Measurements from ENCODE around the gene ACAA2.
"Not testable (repeated sequence)": the region's sequence is repeated elsewhere in the genome, so short reads cannot be mapped to it uniquely, and the experiment has no call there.

ACAA2 gene

DNA sequence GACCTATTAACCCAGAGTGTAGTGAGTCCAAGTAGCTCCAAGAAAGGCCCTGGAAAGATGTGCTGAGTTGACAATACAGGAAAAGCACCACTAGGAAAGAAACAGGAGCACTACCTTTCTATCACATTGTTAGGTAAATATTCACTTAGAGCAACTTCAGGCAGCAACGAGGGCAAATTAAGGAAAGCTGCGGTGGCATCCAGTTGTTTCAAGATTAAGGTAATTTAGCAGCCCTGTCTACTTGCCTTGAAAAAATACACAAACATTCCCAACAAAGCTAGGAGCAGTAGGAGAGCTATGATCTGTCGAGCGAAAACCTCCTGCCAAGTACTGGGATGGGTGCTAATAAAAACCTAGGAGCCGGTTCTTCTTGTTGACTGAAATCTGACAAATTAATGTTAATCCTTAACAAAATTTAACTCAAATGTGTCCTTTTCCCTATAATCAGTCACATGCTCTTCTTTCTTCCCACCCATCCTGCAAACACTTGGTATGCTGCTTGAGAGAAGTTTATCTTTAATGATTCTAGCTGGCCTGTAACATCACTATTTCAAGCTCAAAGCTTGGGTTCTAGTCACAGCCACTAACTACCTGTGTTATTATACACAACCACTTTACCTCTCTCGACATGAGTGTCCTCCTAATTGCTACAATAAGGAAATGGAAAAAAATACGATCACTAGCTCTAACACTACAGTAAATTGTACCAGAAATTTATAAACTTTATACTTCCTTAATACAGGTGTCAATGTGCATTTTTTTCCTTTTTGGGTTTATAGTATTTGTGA is 2.0 kb downstream of the ACAA2 start:
- DNase-seq, result no peak

DNA sequence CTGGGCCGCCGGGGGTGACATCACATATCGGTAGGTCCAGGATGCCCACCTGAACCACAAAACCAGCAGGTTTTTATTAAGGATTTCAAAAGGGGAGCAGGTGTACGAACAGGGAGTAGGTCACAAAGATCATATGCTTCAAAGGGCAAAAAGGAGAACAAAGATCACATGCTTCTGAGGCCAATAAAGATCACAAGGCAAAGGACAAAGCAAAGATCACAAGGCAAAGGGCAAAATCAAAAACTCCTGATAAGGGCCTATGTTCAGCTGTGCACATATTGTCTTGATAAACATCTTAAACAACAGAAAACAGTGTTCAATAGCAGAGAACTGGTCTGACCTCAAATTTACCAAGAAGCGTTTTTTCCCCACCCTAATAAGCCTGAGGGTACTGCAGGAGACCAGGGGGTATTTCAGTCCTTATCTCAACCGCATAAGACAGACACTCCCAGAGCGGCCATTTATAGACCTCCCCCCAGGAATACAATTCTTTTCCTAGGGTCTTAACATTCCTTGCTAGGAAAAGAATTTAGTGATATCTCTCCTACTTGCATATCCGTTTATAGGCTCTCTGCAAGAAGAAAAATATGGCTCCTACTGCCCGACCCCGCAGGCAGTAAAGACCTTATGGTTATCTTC is 4.7 kb downstream of the ACAA2 start:
- not testable (repeated sequence) for DNase-seq

DNA sequence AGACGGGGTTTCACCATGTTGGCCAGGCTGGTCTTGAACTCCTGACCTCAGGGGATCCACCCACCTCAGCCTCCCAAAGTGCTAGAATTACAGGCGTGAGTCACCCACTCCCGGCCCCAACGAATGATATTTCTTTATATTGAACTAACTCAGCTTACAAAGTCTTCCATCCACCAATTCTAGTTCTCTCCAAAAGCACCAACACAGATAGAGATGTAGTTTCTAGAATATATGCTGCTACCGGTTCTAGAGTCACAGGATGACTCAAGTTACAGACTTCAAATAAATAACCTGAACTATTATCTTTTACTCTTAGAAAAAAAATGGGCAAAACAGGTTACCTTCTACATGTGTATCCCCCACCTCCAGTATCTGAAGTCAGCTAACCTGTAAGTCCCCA is 9.2 kb downstream of the ACAA2 start:
- DNase-seq, result no peak

DNA sequence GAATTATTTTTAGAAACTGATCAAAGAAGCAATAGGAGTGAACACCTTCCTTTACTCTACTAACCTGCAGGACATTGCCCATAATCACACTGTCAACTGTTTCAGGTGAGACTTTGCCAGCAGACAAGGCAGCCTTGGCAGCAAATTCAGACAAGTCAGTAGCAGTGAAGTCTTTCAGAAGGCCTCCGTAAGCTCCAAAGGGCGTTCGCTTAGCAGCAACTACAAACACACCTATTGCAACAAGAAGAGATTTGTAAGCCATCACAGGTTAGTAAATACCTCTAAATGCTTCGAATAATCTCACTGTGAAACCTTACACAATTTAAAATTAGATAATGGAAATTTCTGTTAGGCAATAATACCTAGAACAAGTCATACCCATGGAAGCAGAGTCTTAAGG is 10.7 kb downstream of the ACAA2 start:
- DNase-seq, result no peak

DNA sequence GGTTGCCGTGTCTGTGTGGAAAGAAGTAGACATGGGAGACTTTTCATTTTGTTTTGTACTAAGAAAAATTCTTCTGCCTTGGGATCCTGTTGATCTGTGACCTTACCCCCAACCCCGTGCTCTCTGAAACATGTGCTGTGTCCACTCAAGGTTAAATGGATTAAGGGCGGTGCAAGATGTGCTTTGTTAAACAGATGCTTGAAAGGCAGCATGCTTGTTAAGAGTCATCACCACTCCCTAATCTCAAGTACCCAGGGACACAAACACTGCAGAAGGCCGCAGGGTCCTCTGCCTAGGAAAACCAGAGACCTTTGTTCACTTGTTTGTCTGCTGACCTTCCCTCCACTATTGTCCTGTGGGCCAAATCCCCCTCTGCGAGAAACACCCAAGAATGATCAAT is 12.8 kb downstream of the ACAA2 start:
- DNase-seq, result not testable (repeated sequence)

DNA sequence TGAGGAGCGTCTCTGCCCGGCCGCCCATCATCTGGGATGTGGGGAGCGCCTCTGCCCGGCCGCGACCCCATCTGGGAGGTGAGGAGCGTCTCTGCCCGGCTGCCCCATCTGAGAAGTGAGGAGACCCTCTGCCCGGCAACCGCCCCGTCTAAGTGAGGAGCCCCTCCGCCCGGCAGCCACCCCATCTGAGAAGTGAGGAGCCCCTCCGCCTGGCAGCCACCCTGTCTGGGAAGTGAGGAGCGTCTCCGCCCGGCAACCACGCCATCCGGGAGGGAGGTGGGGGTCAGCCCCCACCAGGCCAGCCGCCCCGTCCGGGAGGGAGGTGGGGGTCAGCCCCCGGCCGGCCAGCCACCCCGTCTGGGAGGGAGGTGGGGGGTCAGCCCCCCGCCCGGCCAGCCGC is 13.5 kb downstream of the ACAA2 start:
- not testable (repeated sequence) for DNase-seq

DNA sequence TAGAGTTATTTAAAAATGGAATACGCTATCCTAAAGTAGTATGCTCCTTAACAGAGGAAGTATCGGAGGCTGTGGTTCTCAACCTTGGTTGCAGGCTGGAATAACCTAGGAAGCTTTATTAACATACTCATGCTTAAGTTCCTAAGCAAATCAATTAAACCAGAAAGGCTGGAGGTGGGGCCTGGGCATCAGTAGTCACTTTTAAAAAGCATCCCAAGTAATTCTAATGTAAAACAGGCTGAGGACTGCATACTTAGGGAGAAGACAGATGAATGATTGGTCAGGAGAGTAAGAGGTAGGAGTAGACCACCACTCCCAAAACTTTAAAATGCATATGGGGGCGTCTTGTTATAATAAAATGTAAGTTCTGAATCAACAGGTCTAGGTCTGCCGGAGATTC is 15.3 kb downstream of the ACAA2 start:
- DNase-seq, result no peak

DNA sequence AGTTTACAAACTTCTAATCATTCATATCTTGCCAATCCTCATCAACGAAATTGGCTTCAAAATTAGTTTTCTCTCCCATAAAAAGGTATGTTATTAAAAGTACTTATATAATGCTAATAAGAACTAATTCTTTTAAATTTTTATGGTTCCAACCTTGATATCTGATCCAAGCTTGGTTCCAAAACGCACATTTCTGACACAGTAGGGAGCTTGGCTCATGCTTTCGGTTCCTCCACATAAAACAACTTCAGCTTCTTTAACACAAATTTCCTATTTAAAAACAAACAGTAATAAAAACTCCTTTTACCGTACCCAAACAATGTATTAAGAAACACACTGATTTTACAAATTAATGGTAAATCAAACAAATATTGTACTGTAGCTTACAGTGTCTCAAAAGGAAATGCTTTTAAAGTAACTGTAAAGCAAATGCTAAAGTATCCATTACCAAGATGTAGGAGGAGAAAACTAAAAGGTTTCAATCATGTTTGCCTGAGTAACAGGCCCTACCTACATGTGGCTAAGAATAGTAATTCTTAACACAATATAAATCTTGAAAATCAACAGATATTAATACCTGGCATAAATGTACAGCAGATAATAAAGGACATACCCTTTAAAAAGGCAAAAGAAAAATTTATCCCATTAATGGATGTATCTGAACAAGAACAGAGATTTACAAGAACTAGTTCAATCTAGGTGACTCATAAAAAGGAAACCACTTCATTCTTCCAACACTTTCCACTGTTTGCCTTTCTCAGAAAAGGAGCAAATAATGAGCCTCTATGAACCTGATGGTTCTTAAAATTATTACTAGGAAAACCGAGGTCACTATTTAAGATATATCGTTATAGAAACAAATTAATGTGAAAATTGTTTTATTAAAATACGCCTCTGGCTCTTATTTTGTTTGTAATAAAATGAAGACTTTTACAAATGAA is 17.5 kb downstream of the ACAA2 start:
- DNase-seq, result no peak

DNA sequence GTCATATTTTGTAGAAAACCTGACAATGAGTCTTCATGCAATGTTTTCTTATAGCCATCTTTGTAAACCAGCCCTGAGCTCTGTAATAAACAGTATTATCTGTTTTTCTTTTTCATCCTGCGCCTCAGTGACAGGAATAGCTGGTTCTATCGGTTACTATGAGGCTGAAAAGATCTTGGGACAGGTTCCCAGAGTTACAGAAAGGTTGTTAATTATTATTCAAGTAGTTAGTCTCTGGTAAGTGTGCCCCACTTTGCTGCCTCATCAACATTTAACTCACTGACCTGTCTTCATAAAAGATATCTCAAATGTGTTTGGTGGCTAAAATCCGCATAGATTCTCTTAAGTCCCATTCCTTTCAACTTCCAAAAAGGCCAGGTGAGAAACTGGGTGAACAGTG is 18.6 kb downstream of the ACAA2 start:
- DNase-seq, result no peak

DNA sequence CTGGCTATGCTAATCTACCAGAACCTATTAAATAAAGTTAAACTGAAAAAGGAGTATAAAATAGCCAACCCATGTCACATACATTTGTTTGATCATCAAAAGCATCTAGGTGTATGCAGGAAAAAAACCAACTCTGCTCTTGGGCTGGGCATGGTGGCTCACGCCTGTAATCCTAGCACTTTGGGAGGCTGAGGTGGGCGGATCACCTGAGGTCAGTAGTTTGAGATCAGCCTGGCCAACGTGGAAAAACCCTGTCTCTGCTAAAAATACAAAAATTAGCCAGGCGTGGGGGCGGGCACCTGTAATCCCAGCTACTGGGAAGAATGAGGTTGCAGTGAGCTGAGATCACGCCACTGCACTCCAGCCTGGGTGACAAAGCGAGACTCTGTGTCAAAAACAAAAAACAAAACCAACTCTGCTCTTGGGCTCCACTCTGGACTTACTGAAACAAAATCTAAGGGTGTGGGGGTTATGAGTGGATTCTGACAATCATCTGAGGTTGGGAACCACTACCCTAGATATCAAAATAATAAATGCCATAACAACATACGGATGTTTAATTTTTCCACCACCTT is 23.7 kb downstream of the ACAA2 start:
- not testable (repeated sequence) for DNase-seq

DNA sequence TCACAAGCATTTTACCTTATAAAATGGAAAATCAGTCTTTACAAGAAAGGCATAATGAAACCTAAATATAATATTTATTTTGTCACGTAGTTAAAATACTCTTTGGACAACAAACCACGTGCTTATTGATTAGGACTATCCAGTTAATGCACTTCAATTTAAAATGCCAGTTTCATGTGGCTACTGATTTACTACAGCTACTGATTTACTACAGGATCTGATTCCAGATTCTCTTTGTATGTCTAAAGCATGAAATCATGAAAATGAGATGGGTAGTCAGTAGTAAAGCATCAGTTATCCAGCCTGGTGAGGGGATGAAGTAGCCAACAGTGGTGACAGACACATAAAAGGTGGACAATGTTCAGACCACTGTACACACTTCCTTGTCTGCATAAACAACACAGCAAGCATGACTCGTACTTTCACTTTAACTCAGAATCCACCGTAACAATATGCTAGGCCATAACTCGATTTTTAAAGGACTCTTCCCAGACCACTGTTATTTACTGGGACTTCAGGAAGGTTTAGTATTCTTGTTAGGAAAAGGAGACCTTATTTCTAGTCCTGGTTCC is 24.9 kb downstream of the ACAA2 start:
- no peak for DNase-seq

DNA sequence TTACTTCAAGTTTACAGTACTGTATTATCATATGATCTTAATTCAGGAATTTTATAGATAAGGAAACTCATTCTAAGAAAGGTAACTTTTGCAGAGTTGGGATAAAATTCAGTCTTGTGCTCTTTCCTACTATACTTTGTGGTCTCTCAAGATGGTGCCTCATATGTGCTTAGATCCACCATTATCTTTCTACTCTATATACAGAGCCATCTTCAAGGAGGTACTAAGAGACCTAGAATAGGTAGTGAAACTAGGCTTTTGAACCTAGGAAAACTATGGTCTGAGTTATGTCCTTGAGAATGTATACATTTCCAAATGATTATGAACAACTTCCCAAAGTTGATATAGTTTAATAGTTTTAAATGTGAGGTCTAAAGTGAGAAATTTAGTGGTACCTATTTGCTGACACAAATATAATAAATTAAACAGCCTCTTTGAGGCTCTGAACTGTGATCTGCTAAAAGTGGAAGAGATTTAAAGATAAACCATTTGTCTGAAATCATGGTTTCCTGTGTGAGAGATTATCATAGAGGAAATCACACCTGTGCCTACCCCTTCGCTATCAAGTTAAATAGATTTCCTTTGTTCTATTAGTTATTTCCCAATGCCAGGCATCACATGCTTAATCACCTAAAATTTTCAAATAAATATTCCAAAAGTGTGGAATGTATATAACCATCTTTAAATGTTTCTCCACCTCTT is 27.2 kb downstream of the ACAA2 start:
- DNase-seq, result no peak

DNA sequence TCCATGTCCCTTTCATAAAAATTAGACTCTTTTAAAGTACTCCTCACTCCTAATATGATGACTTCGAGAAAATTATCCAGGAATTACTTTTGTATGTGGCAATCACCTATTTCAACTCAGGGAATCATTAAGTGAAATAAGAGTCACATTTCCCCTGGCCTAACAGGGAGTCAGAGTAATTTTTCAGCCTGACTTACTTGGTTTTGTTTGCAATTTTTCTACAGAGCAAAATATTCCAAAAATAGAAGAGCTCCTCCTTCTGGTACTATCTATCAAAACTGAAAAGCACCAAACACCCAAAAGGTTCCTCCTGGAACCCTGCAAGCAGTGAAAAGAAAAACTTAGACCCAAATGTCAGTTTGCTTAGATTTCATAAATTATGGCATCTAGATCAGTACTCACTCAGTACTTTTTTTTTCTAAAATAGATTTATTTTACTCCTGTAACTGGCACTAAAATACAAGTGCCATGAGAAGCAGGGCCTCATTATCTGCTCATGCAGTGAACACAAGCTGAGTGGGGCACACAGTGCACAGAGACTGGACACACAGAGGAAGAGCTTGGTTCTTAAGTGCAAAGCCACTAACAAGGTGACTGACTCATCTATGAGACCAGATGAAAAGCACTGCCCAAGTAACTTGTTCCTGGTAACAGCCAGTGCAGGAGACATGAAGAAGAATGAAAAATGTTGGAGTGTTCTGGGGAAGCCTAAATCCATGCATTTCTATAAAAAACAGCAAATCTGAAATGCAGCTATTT is 28.7 kb downstream of the ACAA2 start:
- no peak for DNase-seq

DNA sequence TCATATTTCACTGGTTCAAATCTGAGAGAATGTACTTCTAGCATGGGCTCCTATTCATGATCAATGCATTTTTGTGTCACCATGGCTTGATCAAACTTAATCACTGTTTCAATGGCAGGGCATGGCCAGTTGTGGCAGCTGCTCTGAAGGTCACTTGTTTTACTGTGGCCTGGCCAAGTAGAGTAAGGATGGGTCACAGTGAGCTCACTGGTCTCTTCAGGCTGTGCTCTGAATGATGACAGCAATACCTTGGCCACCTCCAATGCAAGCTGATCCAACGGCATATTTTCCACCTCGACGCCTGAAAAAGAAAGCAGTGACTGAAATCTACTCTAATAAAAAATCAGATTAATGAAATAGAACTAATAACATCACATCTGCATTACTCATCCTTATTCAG is 29.7 kb downstream of the ACAA2 start:
- not testable (repeated sequence) for DNase-seq

DNA sequence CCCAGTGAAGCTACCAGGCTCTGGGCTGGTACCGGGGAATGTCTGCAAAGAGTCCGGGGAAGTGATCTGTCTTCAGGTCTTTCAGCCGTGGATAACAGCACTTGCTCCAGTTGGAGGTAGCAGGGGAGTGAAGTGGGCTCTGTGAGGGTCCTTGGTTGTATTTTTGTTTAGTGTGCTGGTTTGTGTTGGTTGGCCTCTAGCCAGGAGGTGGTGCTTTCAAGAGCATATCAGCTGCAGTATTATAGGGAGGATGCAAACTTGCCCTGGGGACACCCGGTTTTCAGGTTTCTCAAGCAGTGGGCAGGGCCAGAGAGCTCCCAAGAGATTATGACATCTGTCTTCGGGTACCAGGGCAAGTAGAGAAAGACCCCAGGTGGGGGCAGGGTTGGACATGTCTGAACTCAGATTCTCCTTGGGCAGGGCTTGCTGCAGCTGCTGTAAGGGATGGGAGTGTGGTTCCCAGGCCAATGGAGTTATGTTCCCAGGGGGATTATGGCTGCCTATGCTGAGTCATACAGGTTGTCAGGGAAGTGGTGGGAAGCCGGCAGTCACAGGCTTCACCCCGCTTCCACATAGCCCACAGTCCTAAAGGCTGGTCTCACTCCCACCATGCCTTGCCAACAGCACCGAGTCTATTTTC is 34.4 kb downstream of the ACAA2 start:
- no peak for DNase-seq

DNA sequence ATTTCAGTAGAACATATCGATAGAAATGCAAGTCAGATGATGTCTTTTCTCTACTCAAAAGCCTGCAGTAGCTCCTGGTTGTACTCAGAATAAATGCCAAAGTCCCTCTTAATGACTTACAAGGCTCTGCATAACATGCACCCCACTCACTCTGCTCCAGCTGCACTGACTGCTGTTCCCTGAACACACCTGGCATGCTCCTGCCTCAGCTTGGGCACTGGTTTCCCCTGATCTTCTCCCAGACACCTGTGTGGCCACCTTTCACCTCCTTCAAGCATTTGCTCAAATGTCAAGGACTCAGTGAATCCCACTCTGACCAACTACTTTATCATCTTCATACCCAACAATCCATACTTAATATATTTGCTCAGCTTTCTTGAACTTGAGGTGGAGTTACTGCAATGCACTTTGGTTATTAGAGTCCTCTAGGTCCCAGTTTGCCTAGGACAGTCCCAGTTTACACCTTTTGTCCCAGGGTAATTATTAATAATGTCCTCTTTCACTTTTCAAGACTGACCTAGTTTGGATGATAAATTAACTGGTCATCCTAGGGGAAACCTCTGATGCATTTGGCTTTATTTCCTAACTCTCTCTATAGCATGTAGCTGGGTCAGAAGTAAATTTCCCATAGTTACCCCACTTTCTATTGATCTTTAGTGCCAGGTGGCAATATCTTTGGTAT is 44.1 kb downstream of the ACAA2 start:
- no peak for DNase-seq

DNA sequence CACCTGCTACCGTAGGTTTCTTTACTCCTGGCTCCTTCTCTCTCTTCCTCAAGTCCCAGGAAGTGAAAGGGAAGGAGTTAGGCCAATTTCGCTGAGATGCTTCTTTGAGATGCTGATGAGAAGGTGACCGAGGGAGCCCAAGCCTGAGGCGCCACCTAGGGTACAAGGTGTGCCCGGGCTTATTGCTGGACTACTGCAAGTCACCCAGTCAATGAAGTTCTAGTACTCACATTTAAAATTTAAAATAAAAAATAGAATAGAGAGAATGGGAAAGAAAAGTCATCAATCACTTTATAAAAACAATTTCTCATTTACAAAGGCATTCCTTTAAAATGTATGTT is 45.3 kb downstream of the ACAA2 start:
- DNase-seq, result no peak

DNA sequence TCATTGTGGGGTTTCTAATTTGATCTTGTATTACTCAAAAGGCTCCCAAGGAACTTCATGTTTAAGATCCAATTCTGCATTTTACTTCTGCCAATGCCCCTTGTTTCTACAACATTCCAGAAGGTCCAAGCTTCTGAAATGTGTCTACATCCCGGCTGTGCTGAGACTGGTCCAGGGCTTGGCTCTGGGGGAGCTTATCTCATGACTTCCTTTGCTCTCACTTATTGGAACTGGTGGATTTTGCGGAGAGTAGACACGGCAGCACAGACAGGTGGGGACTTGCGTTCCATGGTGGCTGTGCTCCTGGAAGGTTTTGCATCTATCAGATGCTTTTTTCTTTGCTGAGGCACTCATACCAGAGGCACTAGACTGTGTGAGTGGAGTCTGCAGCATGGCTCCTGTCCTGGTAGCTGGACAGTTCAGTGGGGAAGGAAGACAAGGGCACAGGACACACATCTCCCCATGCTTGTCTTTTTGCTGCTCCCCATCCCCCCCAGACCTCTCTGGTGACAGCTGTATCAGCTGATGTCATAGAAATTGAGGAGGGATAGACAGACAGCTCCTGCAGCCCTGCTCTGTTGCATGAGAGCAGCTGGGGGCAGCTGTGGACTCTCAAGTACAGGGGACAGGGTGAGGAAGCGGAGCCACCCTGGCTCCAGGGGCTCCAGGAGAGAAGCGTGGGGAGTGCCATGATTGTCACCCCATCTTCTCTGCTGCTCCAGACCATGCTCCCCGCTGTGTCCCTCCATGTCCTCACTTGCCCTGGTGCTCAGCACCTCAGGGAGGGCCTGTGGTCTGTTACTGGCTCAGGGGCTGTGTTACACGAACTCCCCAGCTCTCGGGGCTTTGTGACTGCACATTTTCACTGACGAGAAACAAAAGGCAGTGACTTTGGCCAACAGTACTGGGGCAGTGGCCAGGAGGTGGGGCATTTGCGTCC is 46.0 kb downstream of the ACAA2 start:
- no peak for DNase-seq

DNA sequence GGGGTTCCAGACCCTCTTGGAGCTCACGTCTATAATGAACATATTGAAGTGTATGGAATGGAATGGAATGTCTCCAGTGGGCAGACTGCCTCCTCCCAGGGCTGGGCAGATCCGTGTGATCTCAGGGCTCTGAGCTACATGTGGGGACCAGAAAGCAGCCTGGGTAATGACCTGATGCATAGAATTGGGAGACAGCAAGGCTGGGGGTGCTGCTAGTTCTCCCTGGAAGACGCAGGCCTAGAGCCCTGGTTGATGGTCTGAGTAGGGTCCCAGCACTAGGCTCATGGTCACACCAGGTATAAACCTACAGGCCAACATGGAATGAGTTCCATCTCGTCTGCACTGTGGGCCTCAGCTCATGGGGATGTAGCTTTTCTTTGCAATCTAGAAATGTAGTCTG is 46.7 kb downstream of the ACAA2 start:
- DNase-seq, result no peak

Data from 8988T (cell line).